ENCODE data around the gene PRR5L.
"Not testable (repeated sequence)": the region's sequence is repeated elsewhere in the genome, so short reads cannot be mapped to it uniquely, and the experiment has no call there.

The PRR5L gene

GRCh38 chr11:36282926-36283325 is 13.2 kb upstream of the PRR5L start:
- no peak for DNase-seq

- no peak for DNase-seq
These were observed 7.5 kb upstream of the PRR5L start for GRCh38 chr11:36288442-36289225.

- peak; percentile 91 for DNase-seq
These were observed 6.7 kb upstream of the PRR5L start, which contains the start of gene COMMD9 for GRCh38 chr11:36289226-36289852. Gene COMMD9, minus strand, starts transcription at chr11:36289424. Its CDS starts 12 bp downstream, at chr11:36289412.

GRCh38 chr11:36292311-36292722 is 3.8 kb upstream of the PRR5L start:
- DNase-seq = no peak

GRCh38 chr11:36296884-36297543 is 926 bp downstream of the PRR5L start:
- no peak for DNase-seq

- no peak for DNase-seq
These were observed 4.6 kb downstream of the PRR5L start for GRCh38 chr11:36300650-36301049.

- DNase-seq = no peak
These were observed 8.3 kb downstream of the PRR5L start for GRCh38 chr11:36304351-36304750.

- DNase-seq = no peak
These were observed 9.0 kb downstream of the PRR5L start for GRCh38 chr11:36305047-36305446.

- DNase-seq = no peak
These were observed 10.8 kb downstream of the PRR5L start for GRCh38 chr11:36306888-36307287.

- DNase-seq = no peak
These were observed 12.5 kb downstream of the PRR5L start for GRCh38 chr11:36308577-36308976.

GRCh38 chr11:36309779-36310178 is 13.7 kb downstream of the PRR5L start:
- no peak for DNase-seq

- no peak for DNase-seq
These were observed 16.0 kb downstream of the PRR5L start for GRCh38 chr11:36311926-36312595.

GRCh38 chr11:36312611-36313472 is 16.8 kb downstream of the PRR5L start:
- DNase-seq = no peak

GRCh38 chr11:36313750-36314433 is 17.8 kb downstream of the PRR5L start:
- no peak for DNase-seq

GRCh38 chr11:36314434-36314767 is 18.3 kb downstream of the PRR5L start:
- DNase-seq = no peak

- DNase-seq = no peak
These were observed 20.0 kb downstream of the PRR5L start for GRCh38 chr11:36316049-36316448.

- no peak for DNase-seq
These were observed 21.9 kb downstream of the PRR5L start for GRCh38 chr11:36317992-36318391.

- DNase-seq = not testable (repeated sequence)
These were observed 28.9 kb downstream of the PRR5L start for GRCh38 chr11:36324956-36325355.

- not testable (repeated sequence) for DNase-seq
These were observed 29.3 kb downstream of the PRR5L start for GRCh38 chr11:36325403-36325802.

GRCh38 chr11:36326524-36327419 is 30.7 kb downstream of the PRR5L start:
- DNase-seq = no peak
